Dendritic cell treated with granulocyte-macrophage colony-stimulating factor and Interleukin-4, amounts not matched to agents 40 ng/mL and 50 ng/mL, for 4 days (primary cell): ENCODE data around the gene TRIM24.

Source experiments
- H3K27ac Mint-ChIP-seq: one replicate; pipeline ENCODE4 v1.8.0; 2022; ENCODE audit warnings: mild to moderate bottlenecking, mixed read lengths
- H3K27me3 Mint-ChIP-seq: one replicate; pipeline ENCODE4 v1.8.0; 2022; ENCODE audit warnings: mild to moderate bottlenecking, mixed read lengths
- H3K36me3 Mint-ChIP-seq: one replicate; pipeline ENCODE4 v1.8.0; 2022; ENCODE audit warnings: low read depth, mixed read lengths
- H3K4me1 Mint-ChIP-seq: one replicate; pipeline ENCODE4 v1.8.0; 2022; ENCODE audit warnings: low read depth, mixed read lengths
- H3K4me3 Mint-ChIP-seq: one replicate; pipeline ENCODE4 v1.8.0; 2022; ENCODE audit warnings: mild to moderate bottlenecking, moderate library complexity, mixed read lengths
- H3K9me3 Mint-ChIP-seq: one replicate; pipeline ENCODE4 v1.8.0; 2022; ENCODE audit warnings: mixed read lengths
- intact Hi-C: fragments of 100-400 bp; cut with micrococcal nuclease; formaldehyde crosslinking; loops from one replicate; pipeline ENCODE4 v1.15.0; 2022

The TRIM24 gene

GRCh38 chr7:138632384-138632783 is 172.3 kb downstream of the TRIM24 start:
- intact Hi-C loops = no loop called here
- H3K9me3 Mint-ChIP-seq = no peaks in the 10 kb centered on the region

GRCh38 chr7:138632826-138633602 is 173.0 kb downstream of the TRIM24 start:
- Mint-ChIP-seq H3K9me3 (no peaks in the 10 kb centered on the region), H3K27me3 (no peaks in the 10 kb centered on the region), H3K27ac (no peak overlapping the region), H3K4me1 (no peaks in the 10 kb centered on the region), H3K36me3 (no peaks in the 10 kb centered on the region), H3K4me3 (no peak overlapping the region)
- intact Hi-C loops = no loop called here

More at GRCh38 chr7:138632384-138632783, 172.3 kb downstream of the TRIM24 start:
- H3K36me3 Mint-ChIP-seq = no peaks in the 10 kb centered on the region
- no peaks in the 10 kb centered on the region for H3K27me3 Mint-ChIP-seq
- no peaks in the 10 kb centered on the region for H3K4me1 Mint-ChIP-seq
- H3K4me3 Mint-ChIP-seq = no peak overlapping the region
- no peak overlapping the region for H3K27ac Mint-ChIP-seq
